GM23338 (cell line): ENCODE results near the gene UBE2S. TPM values are rescaled to one million over a fixed set of nuclear protein-coding genes. Genes with fewer than 3 reads are reported as not detected.

Experiments used
- ATAC-seq: fragments of 200-7000 bp; cut with Tn5 transposase; 3 replicates; pipeline ENCODE4 v1.9.1; 2020
- DNase-seq: peaks from one replicate; pipeline ENCODE4 v3.0.0-alpha.2; 2015; ENCODE audit warnings: low spot score
- H2AFZ ChIP-seq: fragments of 200-600 bp; sonication (generic); 2 replicates; pipeline ENCODE4 v1.8.0; 2016; ENCODE audit warnings: antibody characterized with exemption, mild to moderate bottlenecking, moderate library complexity
- H3F3A ChIP-seq: fragments of 200-600 bp; sonication (generic); replicated peaks from 2 replicates; pipeline ENCODE4 v1.8.0; 2017; ENCODE audit warnings: antibody characterized with exemption, mixed run types, low read depth
- H3K27ac ChIP-seq: fragments of 200-600 bp; sonication (generic); 2 replicates; pipeline ENCODE4 v1.6.1; 2016; ENCODE audit warnings: low read depth
- H3K27me3 ChIP-seq: fragments of 200-600 bp; sonication (generic); 2 replicates; pipeline ENCODE4 v1.8.0; 2016; ENCODE audit warnings: mild to moderate bottlenecking, mixed run types, moderate library complexity; ENCODE audit not compliant: insufficient read depth
- H3K36me3 ChIP-seq: fragments of 200-600 bp; sonication (generic); 2 replicates; pipeline ENCODE4 v1.8.0; 2016; ENCODE audit warnings: mild to moderate bottlenecking; ENCODE audit not compliant: insufficient read depth
- H3K4me1 ChIP-seq: fragments of 200-600 bp; sonication (generic); 2 replicates; pipeline ENCODE4 v1.8.0; 2016; ENCODE audit warnings: mild to moderate bottlenecking, moderate library complexity; ENCODE audit not compliant: insufficient read depth
- H3K4me2 ChIP-seq: fragments of 200-600 bp; sonication (generic); 2 replicates; pipeline ENCODE4 v1.7.1; 2017; ENCODE audit warnings: mixed run types
- H3K4me3 ChIP-seq: fragments of 200-600 bp; sonication (generic); 2 replicates; pipeline ENCODE4 v1.6.1; 2016; ENCODE audit warnings: mixed run types
- H3K79me2 ChIP-seq: fragments of 200-600 bp; sonication (generic); replicated peaks from 2 replicates; pipeline ENCODE4 v1.8.0; 2017; ENCODE audit warnings: mild to moderate bottlenecking; ENCODE audit not compliant: insufficient read depth
- H3K9me2 ChIP-seq: fragments of 200-600 bp; sonication (generic); 2 replicates; pipeline ENCODE4 v1.8.0; 2017; ENCODE audit not compliant: insufficient read depth
- H4K20me1 ChIP-seq: fragments of 200-600 bp; sonication (generic); replicated peaks from 2 replicates; pipeline ENCODE4 v1.8.0; 2017; ENCODE audit warnings: mild to moderate bottlenecking; ENCODE audit not compliant: insufficient read depth
- H3K27ac Mint-ChIP-seq: 2 replicates; pipeline ENCODE4 v1.8.0; 2020; ENCODE audit warnings: inconsistent platforms, mild to moderate bottlenecking, moderate library complexity, mixed read lengths
- H3K27me3 Mint-ChIP-seq: 3 replicates; pipeline ENCODE4 v1.8.0; 2022; ENCODE audit warnings: low read depth, mild to moderate bottlenecking, moderate library complexity, mixed read lengths, inconsistent platforms; ENCODE audit not compliant: insufficient read depth, poor library complexity
- H3K36me3 Mint-ChIP-seq: 3 replicates; pipeline ENCODE4 v1.8.0; 2021; ENCODE audit warnings: low read depth, mild to moderate bottlenecking, inconsistent platforms, moderate library complexity, mixed read lengths
- H3K4me1 Mint-ChIP-seq: 3 replicates; pipeline ENCODE4 v1.8.0; 2020; ENCODE audit warnings: mild to moderate bottlenecking, inconsistent platforms, mixed read lengths
- H3K4me3 Mint-ChIP-seq: 3 replicates; pipeline ENCODE4 v1.8.0; 2021; ENCODE audit warnings: moderate library complexity, mild to moderate bottlenecking, inconsistent platforms, mixed read lengths
- H3K9me3 Mint-ChIP-seq: 3 replicates; pipeline ENCODE4 v1.8.0; 2020; ENCODE audit warnings: moderate library complexity, mild to moderate bottlenecking, inconsistent platforms, mixed read lengths
- CTCF ChIP-seq, 2 experiments: fragments of 200-600 bp in 1 of 2; sonication (generic) in 1 of 2; conservative IDR thresholded peaks; 2 replicates each; pipeline versions ENCODE4 v1.5.1 to v1.6.1; 2016 to 2017; ENCODE audit warnings: antibody characterized with exemption in 2 of 2, low read depth in 2 of 2, mild to moderate bottlenecking in 2 of 2, moderate library complexity in 1 of 2
- ETS1 ChIP-seq: IDR thresholded peaks from 2 replicates; pipeline ENCODE4 v1.6.1; 2016; ENCODE audit warnings: antibody characterized with exemption
- EZH2 ChIP-seq: fragments of 200-600 bp; sonication (generic); IDR thresholded peaks from one replicate; pipeline ENCODE4 v1.8.0; 2017; ENCODE audit warnings: antibody characterized with exemption, mild to moderate bottlenecking, low read depth; ENCODE audit not compliant: unreplicated experiment
- EZH2phosphoT487 ChIP-seq: fragments of 200-600 bp; sonication (generic); IDR thresholded peaks from one replicate; pipeline ENCODE4 v1.8.1; 2018; ENCODE audit warnings: antibody characterized with exemption; ENCODE audit not compliant: unreplicated experiment
- JUNB ChIP-seq: IDR thresholded peaks from one replicate; pipeline ENCODE4 v1.6.1; 2016; ENCODE audit warnings: antibody characterized with exemption; ENCODE audit not compliant: unreplicated experiment
- POLR2AphosphoS5 ChIP-seq: IDR thresholded peaks from 2 replicates; pipeline ENCODE4 v1.6.1; 2016; ENCODE audit warnings: antibody characterized with exemption, low read depth
- REST ChIP-seq: IDR thresholded peaks from one replicate; pipeline ENCODE4 v1.6.1; 2018; ENCODE audit warnings: antibody characterized with exemption; ENCODE audit not compliant: unreplicated experiment
- STAT1 ChIP-seq: IDR thresholded peaks from one replicate; pipeline ENCODE4 v1.6.1; 2016; ENCODE audit warnings: antibody characterized with exemption; ENCODE audit not compliant: unreplicated experiment
- ZNF114 ChIP-seq: fragments of 250-450 bp; sonication (Bioruptor Pico); IDR thresholded peaks from 2 replicates; pipeline ENCODE4 v1.5.0; 2020; ENCODE audit warnings: mild to moderate bottlenecking, moderate library complexity
- ZNF462 ChIP-seq: fragments of 250-450 bp; sonication (Bioruptor Pico); IDR thresholded peaks from 2 replicates; pipeline ENCODE4 v1.5.0; 2020; ENCODE audit warnings: mild to moderate bottlenecking, moderate library complexity
- polyA plus RNA-seq: library from polyadenylated mRNA; unstranded; fragments of >200 nt; fragmentation: Nextera tagmentation; extraction: Ambion mirVana; gene quantifications from 2 replicates; pipeline ENCODE4 v1.2.1, GENCODE V29; 2016
- total RNA-seq: library from RNA; depleted of rRNA; stranded (reverse); fragments of >200 nt; shearing (Covaris generic); gene quantifications from 2 replicates; pipeline ENCODE4 v1.2.3, GENCODE V29; 2014

The UBE2S gene
- total and polyA plus RNA-seq, 2 experiments from 2014 or later: 363 to 533 TPM

DNA sequence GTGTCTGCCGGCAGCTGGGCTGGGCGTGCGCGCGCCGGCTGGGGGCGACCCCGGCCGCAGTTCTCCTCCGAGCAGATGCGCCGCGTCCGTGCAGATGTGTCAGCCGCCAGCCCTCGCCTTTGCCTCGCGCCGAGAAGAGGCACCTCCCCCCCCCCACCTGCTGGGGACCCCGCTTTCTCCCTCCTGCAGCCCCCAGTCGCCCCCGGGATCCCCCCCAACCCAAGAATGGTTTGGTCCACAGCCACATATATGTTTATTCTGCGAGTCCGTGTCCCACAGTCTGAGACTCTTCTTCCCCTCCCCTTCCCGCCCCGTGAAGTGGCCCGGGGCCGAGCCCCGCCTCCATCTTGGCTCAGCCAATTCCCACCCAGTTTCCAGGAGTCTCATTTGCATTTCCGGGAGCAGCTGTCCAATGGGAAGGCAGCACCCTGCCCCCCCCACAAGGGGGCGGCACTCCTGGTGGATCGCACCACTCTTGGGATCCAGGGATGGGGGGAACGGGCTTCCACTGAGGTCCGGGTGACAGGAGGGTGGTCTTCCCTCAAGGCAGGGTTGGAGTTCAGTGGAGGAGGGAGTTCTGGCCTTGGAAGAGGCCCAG lies 45.3 kb upstream of the UBE2S start:
- Mint-ChIP-seq H3K27ac (no peak overlapping the region), H3K4me1 (peaks cover 6% of the 10 kb centered on the region; the same call in 2 of the 3 replicates), H3K4me3 (peak overlapping the region; percentile 77), H3K27me3 (peaks cover 31% of the 10 kb centered on the region), H3K36me3 (peaks cover 15% of the 10 kb centered on the region), H3K9me3 (no peaks in the 10 kb centered on the region)
- TF ChIP-seq CTCF (conservative IDR thresholded peaks at IDR 0.05; ENCODE audit: low read depth in 2 of 2) (peak in 1 of 2 experiments; percentile 11; a peak in 2 of 4 replicates), JUNB (no peak), EZH2 (no peak), REST (no peak), ETS1 (no peak), STAT1 (no peak), ZNF114 (CRISPR knock-in tag) (no peak), POLR2AphosphoS5 (peak; percentile 56), ZNF462 (CRISPR knock-in tag) (no peak), EZH2phosphoT487 (no peak)
- no peaks in the 10 kb centered on the region for H3F3A ChIP-seq
- H3K79me2 ChIP-seq: no peaks in the 10 kb centered on the region
- H3K4me3 ChIP-seq: peak overlapping the region; percentile 66
- H3K36me3 ChIP-seq: no peaks in the 10 kb centered on the region
- peaks cover 37% of the 10 kb centered on the region for H3K27me3 ChIP-seq
- no peaks in the 10 kb centered on the region for H3K9me2 ChIP-seq
- no peaks in the 10 kb centered on the region; the same call in 1 of the 2 replicates for H4K20me1 ChIP-seq
- H3K27ac ChIP-seq: no peak overlapping the region
- DNase-seq: peak; percentile 95
- H3K4me2 ChIP-seq: peak overlapping the region; percentile 87
- ATAC-seq: peak; percentile 82
- no peak overlapping the region for H2AFZ ChIP-seq
- H3K4me1 ChIP-seq: peaks cover 3% of the 10 kb centered on the region; the same call in 1 of the 2 replicates
